ENCODE data around the gene LRRC45. TPM values are rescaled to one million over a fixed set of nuclear protein-coding genes. Genes with fewer than 3 reads are reported as not detected.
A peak's percentile ranks its signal among the peaks of the same experiment; 100 is the strongest.

Gene LRRC45
- total and polyA plus RNA-seq, 2 of the 4 experiments (the other 2 are of a cell fraction) = 7.2 to 10.2 TPM

DNA sequence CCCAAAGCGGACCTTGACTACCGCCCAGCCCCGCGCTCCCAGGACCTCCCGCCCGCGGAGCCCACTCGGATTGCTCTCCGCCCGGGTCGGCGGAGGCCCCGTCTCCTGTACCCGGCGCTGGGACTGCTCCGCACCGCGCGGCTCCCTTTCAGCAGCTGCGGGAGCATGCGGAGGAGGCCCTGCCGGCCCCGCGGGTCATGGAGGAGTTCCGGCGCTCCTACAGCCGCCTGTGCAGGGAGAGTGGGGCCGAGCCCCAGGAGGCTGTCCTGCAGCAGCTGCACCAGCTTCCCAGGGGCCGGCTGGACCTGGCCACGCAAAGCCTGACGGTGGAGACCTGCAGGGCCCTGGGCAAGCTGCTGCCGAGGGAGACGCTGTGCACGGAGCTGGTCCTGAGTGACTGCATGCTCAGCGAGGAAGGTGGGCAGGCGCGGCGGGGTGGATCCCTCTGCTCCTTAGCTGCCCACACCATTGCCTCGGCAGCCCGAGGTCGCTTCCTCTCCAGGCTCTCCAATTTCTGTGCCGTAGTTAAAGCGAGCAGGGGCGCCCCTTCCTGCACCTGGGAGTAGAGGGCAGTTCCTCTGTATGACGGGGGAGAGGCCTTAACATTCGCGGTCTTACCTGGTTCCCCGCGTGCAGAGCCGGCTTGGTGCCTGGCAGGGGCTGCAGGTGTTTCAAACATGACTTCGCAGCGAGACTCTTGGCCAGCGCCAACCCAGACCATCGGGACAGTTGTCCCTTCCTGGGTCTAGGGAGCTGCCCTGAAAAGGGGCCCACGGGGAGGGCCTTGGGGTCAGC lies 539 bp downstream of the LRRC45 start:
- Histone ChIP-seq H4K5ac (ENCODE audit: low read depth, low read length) (no peak overlapping the region), H3K36me3 (ENCODE audit: control insufficient read depth, insufficient read depth, low read length) (peaks cover 4% of the 10 kb centered on the region), H3K56ac (ENCODE audit: extremely low read depth, insufficient read depth, low read length) (peak overlapping the region; percentile 59; the same call in 1 of the 2 replicates), H3K9ac (ENCODE audit: low read depth, low read length) (peak overlapping the region; percentile 81), H3K9me1 (ENCODE audit: insufficient read depth, low read length) (no peaks in the 10 kb centered on the region), H3K27me3 (ENCODE audit: control insufficient read depth, insufficient read depth, low read length) (no peaks in the 10 kb centered on the region), H2AK5ac (ENCODE audit: low read depth, low read length) (peak overlapping the region; percentile 60; the same call in 1 of the 2 replicates), H4K91ac (ENCODE audit: insufficient read depth, low read depth, low read length) (no peak overlapping the region), H3K18ac (ENCODE audit: low read depth, low read length) (no peak overlapping the region), H2BK15ac (ENCODE audit: low read depth, low read length) (no peak overlapping the region), H3K23ac (ENCODE audit: low read depth, low read length) (0 out of 2 replicates have a peak overlapping the region, but pooled peaks have one; percentile 70), H4K20me1 (ENCODE audit: insufficient read depth, low read length) (peaks cover 24% of the 10 kb centered on the region), H3K4me2 (ENCODE audit: low read depth, low read length) (peak overlapping the region; percentile 99), H2BK20ac (ENCODE audit: low read depth, low read length) (no peak overlapping the region), H3K14ac (replicated peaks; ENCODE audit: low read depth, low read length) (no peak overlapping the region), H3K9me3 (ENCODE audit: control insufficient read depth, insufficient read depth, low read length) (no peaks in the 10 kb centered on the region), H3K4me1 (ENCODE audit: control insufficient read depth, insufficient read depth, low read length) (peaks cover 13% of the 10 kb centered on the region), H2AK9ac (replicated peaks; ENCODE audit: low read depth, low read length, poor library complexity) (peak overlapping the region; percentile 90), H3K4ac (ENCODE audit: low read depth, low read length) (peak overlapping the region; percentile 64), H3K27ac (ENCODE audit: insufficient read depth, low read length) (peak overlapping the region; percentile 47; the same call in 1 of the 2 replicates), H2AFZ (replicated peaks; ENCODE audit: low read length, poor library complexity) (peak overlapping the region; percentile 91), H2BK120ac (ENCODE audit: low read depth, low read length) (no peak overlapping the region), H3K4me3 (ENCODE audit: insufficient read depth, low read depth, low read length) (peak overlapping the region; percentile 75), H2BK5ac (ENCODE audit: low read depth, low read length, poor library complexity, severe bottlenecking) (no peak overlapping the region), H3K79me1 (ENCODE audit: low read depth in 1 of 2, low read length in 2 of 2) (peaks cover 12 to 46% of the 10 kb centered on the region in 2 experiments), H4K8ac (ENCODE audit: low read depth in 2 of 2, low read length in 2 of 2) (peak overlapping the region; percentile 57 to 78; a peak in 2 of 4 replicates)
- intact Hi-C loops (cut with micrococcal nuclease) = loop anchor here (2.0 kb wide), 1 partner anchor 151 kb away; no protein-coding TSS in a partner anchor
- DNase-seq (peak; percentile 8), ATAC-seq (ENCODE audit: low read depth) (peak; percentile 6)
- dilution Hi-C loops (cut with HindIII; ENCODE audit: low sequenced_read_pairs, unreplicated experiment) = no loop called here
- in situ Hi-C loops (cut with MboI; ENCODE audit: low sequenced_read_pairs) = no loop called here
- ChIA-PET POLR2A (ENCODE audit: unreplicated experiment) (no interaction called here), CTCF (interaction anchor here (1.0 to 1.3 kb wide), 2 partner anchors 14 to 64 kb away, joined by 3 to 11 read pairs; partner anchors contain the start of gene DCXR)
- TF ChIP-seq MAFK (IDR thresholded peaks at IDR 0.05; ENCODE audit: low read depth, low read length) (no peak), BHLHE40 (IDR thresholded peaks at IDR 0.05; ENCODE audit: low read depth, low read length) (no peak), NFE2L2 (IDR thresholded peaks at IDR 0.05; ENCODE audit: low read depth, low read length) (no peak), MAZ (IDR thresholded peaks at IDR 0.05; ENCODE audit: borderline replicate concordance, low read depth, low read length) (no peak), RCOR1 (IDR thresholded peaks at IDR 0.05; ENCODE audit: insufficient replicate concordance, low read length) (no peak), POLR2A (IDR thresholded peaks at IDR 0.05; ENCODE audit: low read depth, low read length) (no peak), RAD21 (IDR thresholded peaks at IDR 0.05; ENCODE audit: low read length) (no peak)
- TF ChIP-seq, protein P1, sequence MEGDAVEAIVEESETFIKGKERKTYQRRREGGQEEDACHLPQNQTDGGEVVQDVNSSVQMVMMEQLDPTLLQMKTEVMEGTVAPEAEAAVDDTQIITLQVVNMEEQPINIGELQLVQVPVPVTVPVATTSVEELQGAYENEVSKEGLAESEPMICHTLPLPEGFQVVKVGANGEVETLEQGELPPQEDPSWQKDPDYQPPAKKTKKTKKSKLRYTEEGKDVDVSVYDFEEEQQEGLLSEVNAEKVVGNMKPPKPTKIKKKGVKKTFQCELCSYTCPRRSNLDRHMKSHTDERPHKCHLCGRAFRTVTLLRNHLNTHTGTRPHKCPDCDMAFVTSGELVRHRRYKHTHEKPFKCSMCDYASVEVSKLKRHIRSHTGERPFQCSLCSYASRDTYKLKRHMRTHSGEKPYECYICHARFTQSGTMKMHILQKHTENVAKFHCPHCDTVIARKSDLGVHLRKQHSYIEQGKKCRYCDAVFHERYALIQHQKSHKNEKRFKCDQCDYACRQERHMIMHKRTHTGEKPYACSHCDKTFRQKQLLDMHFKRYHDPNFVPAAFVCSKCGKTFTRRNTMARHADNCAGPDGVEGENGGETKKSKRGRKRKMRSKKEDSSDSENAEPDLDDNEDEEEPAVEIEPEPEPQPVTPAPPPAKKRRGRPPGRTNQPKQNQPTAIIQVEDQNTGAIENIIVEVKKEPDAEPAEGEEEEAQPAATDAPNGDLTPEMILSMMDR (conservative IDR thresholded peaks at IDR 0.05; ENCODE audit: low read depth, low read length) = no peak
- TF ChIP-seq, protein P2, sequence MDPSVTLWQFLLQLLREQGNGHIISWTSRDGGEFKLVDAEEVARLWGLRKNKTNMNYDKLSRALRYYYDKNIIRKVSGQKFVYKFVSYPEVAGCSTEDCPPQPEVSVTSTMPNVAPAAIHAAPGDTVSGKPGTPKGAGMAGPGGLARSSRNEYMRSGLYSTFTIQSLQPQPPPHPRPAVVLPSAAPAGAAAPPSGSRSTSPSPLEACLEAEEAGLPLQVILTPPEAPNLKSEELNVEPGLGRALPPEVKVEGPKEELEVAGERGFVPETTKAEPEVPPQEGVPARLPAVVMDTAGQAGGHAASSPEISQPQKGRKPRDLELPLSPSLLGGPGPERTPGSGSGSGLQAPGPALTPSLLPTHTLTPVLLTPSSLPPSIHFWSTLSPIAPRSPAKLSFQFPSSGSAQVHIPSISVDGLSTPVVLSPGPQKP (IDR thresholded peaks at IDR 0.05; ENCODE audit: borderline replicate concordance, low read depth, low read length) = no peak
- WGBS, 2 experiments (ENCODE audit: extremely low coverage in 2 of 2, insufficient read length in 1 of 2) = 11% methylated on average over 32 of the region's 55 CpGs; no CpG with 5 or more reads in 1 of the 2 experiments
- BruUV-seq (replicated peaks) = no TSS peak

Measured in IMR-90 (cell line).